Measurements from ENCODE around the gene CCDC142. TPM values are rescaled to one million over a fixed set of nuclear protein-coding genes. Genes with fewer than 3 reads are reported as not detected.
"Not testable (repeated sequence)": the region's sequence is repeated elsewhere in the genome, so short reads cannot be mapped to it uniquely, and the experiment has no call there.

CCDC142 gene
- total RNA-seq, 4 donors from 2014 or later = 13.6 to 58.7 (median 31.3) TPM

DNA sequence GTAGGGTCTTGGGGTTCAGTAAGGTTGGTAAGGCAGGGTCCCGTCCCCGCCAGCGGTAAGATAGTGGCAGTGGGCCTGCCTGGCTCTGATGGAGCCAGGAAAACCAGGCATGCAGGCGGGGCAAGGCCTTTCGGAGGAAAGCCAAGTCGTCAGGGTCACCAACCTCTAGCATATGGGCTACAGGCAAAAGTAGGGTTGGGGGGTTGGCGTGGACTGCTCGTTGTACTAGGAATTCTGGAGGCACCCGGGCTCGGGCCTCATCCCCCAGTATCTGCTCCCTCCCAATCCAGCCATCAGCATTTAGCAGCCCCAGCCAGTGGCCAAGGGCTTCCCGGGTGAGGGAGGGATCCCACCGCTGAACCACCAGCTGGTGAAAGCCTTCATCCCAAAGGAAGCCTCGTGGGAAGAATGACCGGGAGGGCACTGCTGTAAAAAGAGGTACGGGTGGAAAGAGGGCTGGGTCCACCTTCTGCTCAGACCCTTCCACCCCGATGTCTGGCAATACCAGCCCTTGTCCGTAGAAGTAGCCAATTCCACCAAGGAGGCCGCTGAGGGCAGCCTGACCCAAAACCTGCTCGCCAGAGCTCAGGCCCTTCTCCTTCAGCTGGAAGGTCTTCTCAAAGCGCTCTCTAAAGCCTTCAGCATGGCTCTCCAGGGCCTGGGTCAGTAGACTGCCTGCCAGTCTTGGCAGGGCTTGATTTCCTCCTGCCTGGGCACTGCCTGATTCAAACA, 20.6 kb downstream of the CCDC142 start:
- Histone ChIP-seq H3K36me3 (peaks cover 7 to 12% of the 10 kb centered on the region in 2 donors), H3K4me3 (replicated peaks in 1 of 3) (no peak overlapping the region), H3K27me3 (no peaks in the 10 kb centered on the region), H3K9me3 (no peaks in the 10 kb centered on the region), H3K27ac (no peak overlapping the region), H3K4me1 (peaks cover 19 to 20% of the 10 kb centered on the region in 2 donors)
- DNase-seq = no peak
- TF ChIP-seq, protein P1, sequence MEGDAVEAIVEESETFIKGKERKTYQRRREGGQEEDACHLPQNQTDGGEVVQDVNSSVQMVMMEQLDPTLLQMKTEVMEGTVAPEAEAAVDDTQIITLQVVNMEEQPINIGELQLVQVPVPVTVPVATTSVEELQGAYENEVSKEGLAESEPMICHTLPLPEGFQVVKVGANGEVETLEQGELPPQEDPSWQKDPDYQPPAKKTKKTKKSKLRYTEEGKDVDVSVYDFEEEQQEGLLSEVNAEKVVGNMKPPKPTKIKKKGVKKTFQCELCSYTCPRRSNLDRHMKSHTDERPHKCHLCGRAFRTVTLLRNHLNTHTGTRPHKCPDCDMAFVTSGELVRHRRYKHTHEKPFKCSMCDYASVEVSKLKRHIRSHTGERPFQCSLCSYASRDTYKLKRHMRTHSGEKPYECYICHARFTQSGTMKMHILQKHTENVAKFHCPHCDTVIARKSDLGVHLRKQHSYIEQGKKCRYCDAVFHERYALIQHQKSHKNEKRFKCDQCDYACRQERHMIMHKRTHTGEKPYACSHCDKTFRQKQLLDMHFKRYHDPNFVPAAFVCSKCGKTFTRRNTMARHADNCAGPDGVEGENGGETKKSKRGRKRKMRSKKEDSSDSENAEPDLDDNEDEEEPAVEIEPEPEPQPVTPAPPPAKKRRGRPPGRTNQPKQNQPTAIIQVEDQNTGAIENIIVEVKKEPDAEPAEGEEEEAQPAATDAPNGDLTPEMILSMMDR (IDR thresholded peaks at IDR 0.05) = no peak
- TF ChIP-seq POLR2A (IDR thresholded peaks at IDR 0.05) = no peak
- intact Hi-C loops (cut with DNase I) = no loop called here
- WGBS, 2 donors = 92 to 94% methylated on average over 10 to 18 of the region's 20 CpGs

- Histone ChIP-seq H3K27ac (no peak overlapping the region), H3K36me3 (peaks cover 7 to 12% of the 10 kb centered on the region in 2 donors), H3K27me3 (no peaks in the 10 kb centered on the region), H3K4me3 (replicated peaks in 1 of 3) (no peak overlapping the region), H3K4me1 (peaks cover 26 to 27% of the 10 kb centered on the region in 2 donors), H3K9me3 (no peaks in the 10 kb centered on the region)
- WGBS, 2 donors = 89 to 96% methylated on average over 17 to 26 of the region's 27 CpGs
- DNase-seq = no peak
- intact Hi-C loops (cut with DNase I) = no loop called here
- no peak for TF ChIP-seq POLR2A (IDR thresholded peaks at IDR 0.05)
- TF ChIP-seq, protein P1 (IDR thresholded peaks at IDR 0.05) = no peak
Measured at GRCh38 chr2:74461187-74462053, 21.4 kb downstream of the CCDC142 start.

DNA sequence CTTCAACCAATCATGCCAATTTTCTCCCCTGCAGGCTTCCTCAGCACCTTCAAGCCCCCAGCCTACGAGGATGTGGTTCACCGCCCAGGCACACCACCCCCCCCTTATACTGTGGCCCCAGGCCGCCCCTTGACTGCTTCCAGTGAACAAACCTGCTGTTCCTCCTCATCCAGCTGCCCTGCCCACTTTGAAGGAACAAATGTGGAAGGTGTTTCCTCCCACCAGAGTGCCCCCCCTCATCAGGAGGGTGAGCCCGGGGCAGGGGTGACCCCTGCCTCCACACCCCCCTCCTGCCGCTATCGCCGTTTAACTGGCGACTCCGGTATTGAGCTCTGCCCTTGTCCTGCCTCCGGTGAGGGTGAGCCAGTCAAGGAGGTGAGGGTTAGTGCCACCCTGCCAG, 22.6 kb downstream of the CCDC142 start:
- intact Hi-C loops (cut with DNase I); H3K4me3 ChIP-seq (replicated peaks in 1 of 3); DNase-seq; H3K9me3 ChIP-seq; H3K27me3 ChIP-seq; H3K27ac ChIP-seq: not testable (repeated sequence)
- peaks cover 7 to 12% of the 10 kb centered on the region in 2 donors for H3K36me3 ChIP-seq
- peaks cover 31 to 38% of the 10 kb centered on the region in 2 donors for H3K4me1 ChIP-seq
- WGBS, 2 donors = 70 to 86% methylated on average over 9 to 10 of the region's 10 CpGs

DNA sequence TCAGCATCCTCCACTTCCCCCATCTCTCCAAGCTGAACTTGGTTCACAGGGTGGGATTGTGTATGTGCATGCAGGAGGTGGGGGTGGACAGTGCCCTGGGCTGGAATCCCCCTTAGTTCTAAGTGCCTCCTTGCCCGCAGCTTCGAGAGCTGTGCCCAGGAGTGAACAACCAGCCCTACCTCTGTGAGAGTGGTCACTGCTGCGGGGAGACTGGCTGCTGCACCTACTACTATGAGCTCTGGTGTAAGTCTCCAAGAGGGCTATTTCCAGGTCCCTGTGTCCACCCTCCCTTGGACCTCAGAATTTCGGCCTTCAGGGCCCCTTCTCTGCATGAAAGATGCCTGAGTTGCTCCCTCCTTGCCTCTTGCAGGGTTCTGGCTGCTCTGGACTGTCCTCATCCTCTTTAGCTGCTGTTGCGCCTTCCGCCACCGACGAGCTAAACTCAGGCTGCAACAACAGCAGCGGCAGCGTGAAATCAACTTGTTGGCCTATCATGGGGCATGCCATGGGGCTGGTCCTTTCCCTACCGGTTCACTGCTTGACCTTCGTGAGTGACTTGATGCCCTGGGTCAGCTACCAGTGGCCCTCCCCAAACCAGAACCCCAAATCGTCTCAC, 23.2 kb downstream of the CCDC142 start:
- H3K9me3 ChIP-seq; H3K27me3 ChIP-seq; DNase-seq; H3K4me3 ChIP-seq (replicated peaks in 1 of 3); H3K27ac ChIP-seq; intact Hi-C loops (cut with DNase I): not testable (repeated sequence)
- 74 to 86% methylated on average over 10 to 13 of the region's 13 CpGs for WGBS, 2 donors
- Histone ChIP-seq H3K4me1 (peaks cover 31 to 38% of the 10 kb centered on the region in 2 donors), H3K36me3 (peaks cover 7 to 12% of the 10 kb centered on the region in 2 donors)

DNA sequence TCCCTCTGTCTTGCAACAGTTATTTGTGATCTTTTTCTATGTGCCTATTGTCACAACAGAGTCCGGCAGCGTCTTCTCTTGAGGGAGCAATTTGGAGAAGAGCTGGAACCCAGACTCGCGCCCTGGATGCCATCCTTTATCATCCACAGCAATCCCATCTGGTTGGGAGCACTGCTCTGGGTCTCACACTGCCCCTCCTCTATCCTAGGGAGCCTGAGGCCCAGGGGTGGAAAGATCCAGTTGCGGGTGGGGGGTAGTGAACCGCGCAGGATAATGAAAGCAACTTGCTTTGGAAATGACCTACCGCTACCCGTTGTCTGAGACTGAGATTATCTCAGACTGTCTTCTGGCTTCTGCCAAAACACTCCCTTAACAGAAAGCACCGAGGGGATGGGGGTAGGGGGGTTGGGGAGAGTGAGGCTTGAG, 23.8 kb downstream of the CCDC142 start:
- no peak for TF ChIP-seq POLR2A (IDR thresholded peaks at IDR 0.05)
- TF ChIP-seq, protein P1 (IDR thresholded peaks at IDR 0.05) = no peak
- Histone ChIP-seq H3K4me3 (replicated peaks in 1 of 3) (peak overlapping the region; percentile 34 to 69 (median 60)), H3K36me3 (peaks cover 7 to 12% of the 10 kb centered on the region in 2 donors), H3K27ac (peak overlapping the region in 2 of 3 donors; percentile 27 to 61), H3K4me1 (peaks cover 25 to 32% of the 10 kb centered on the region in 2 donors), H3K27me3 (no peaks in the 10 kb centered on the region), H3K9me3 (no peaks in the 10 kb centered on the region)
- intact Hi-C loops (cut with DNase I) = no loop called here
- WGBS, 2 donors = 2 to 5% methylated on average over 6 to 10 of the region's 10 CpGs
- DNase-seq = no peak

Measured in thyroid gland (tissue), 4 donors.